ENCODE results near the gene ARF4.

Gene ARF4

GRCh38 chr3:57582474-57583168, 14.5 kb downstream of the ARF4 start:
- in situ Hi-C loops (cut with MboI; ENCODE audit: low sequenced_read_pairs) = no loop called here

GRCh38 chr3:57577801-57578200, 19.3 kb downstream of the ARF4 start:
- in situ Hi-C loops (cut with MboI; ENCODE audit: low sequenced_read_pairs) = no loop called here

GRCh38 chr3:57575966-57576626, 21.0 kb downstream of the ARF4 start:
- in situ Hi-C loops (cut with MboI; ENCODE audit: low sequenced_read_pairs) = no loop called here

- in situ Hi-C loops (cut with MboI; ENCODE audit: low sequenced_read_pairs) = no loop called here
Measured at GRCh38 chr3:57572096-57572495, 25.0 kb downstream of the ARF4 start.

- in situ Hi-C loops (cut with MboI; ENCODE audit: low sequenced_read_pairs) = no loop called here
Measured at GRCh38 chr3:57570878-57571277, 26.3 kb downstream of the ARF4 start.

GRCh38 chr3:57569859-57570450, 27.2 kb downstream of the ARF4 start:
- in situ Hi-C loops (cut with MboI; ENCODE audit: low sequenced_read_pairs) = no loop called here

GRCh38 chr3:57559526-57559925, 37.6 kb downstream of the ARF4 start:
- in situ Hi-C loops (cut with MboI; ENCODE audit: low sequenced_read_pairs) = no loop called here

GRCh38 chr3:57557085-57557537, 40.0 kb downstream of the ARF4 start:
- in situ Hi-C loops (cut with MboI; ENCODE audit: low sequenced_read_pairs) = no loop called here

GRCh38 chr3:57556459-57557084, 40.6 kb downstream of the ARF4 start:
- in situ Hi-C loops (cut with MboI; ENCODE audit: low sequenced_read_pairs) = no loop called here

GRCh38 chr3:57555738-57556458, 41.2 kb downstream of the ARF4 start, which contains the start of gene PDE12:
TSS of gene PDE12 (plus strand) at chr3:57556274. CDS start at chr3:57556380, 106 bp downstream.
- in situ Hi-C loops (cut with MboI; ENCODE audit: low sequenced_read_pairs) = no loop called here

- in situ Hi-C loops (cut with MboI; ENCODE audit: low sequenced_read_pairs) = no loop called here
Measured at GRCh38 chr3:57555306-57555705, 41.8 kb downstream of the ARF4 start.

- in situ Hi-C loops (cut with MboI; ENCODE audit: low sequenced_read_pairs) = no loop called here
Measured at GRCh38 chr3:57546616-57547015, 50.5 kb downstream of the ARF4 start.

- in situ Hi-C loops (cut with MboI; ENCODE audit: low sequenced_read_pairs) = no loop called here
Measured at GRCh38 chr3:57545636-57546268, 51.4 kb downstream of the ARF4 start.

- in situ Hi-C loops (cut with MboI; ENCODE audit: low sequenced_read_pairs) = no loop called here
Measured at GRCh38 chr3:57544181-57545125, 52.7 kb downstream of the ARF4 start, which contains the start of gene DNAH12. TSS of gene DNAH12 (minus strand) at chr3:57544344. CDS start at chr3:57542870, 1,474 bp downstream.

- in situ Hi-C loops (cut with MboI; ENCODE audit: low sequenced_read_pairs) = no loop called here
Measured at GRCh38 chr3:57538465-57538864, 58.7 kb downstream of the ARF4 start.

GRCh38 chr3:57530071-57530608, 67.0 kb downstream of the ARF4 start:
- in situ Hi-C loops (cut with MboI; ENCODE audit: low sequenced_read_pairs) = no loop called here
